ENCODE data around the gene HECW1. TPM values are rescaled to one million over a fixed set of nuclear protein-coding genes. Genes with fewer than 3 reads are reported as not detected.

Gene HECW1
- total and polyA plus RNA-seq, 2 of the 8 experiments (the other 6 are each of a cell fraction or from before 2014, with no cell fraction given), result 2.9 to 12.7 TPM

GRCh38 chr7:43166686-43167085 is 54.2 kb downstream of the HECW1 start:
- no peaks in the 10 kb centered on the region for H3K36me3 ChIP-seq (ENCODE audit: control insufficient read depth in 2 of 4, insufficient read depth in 4 of 4, low read length in 3 of 4)
- ChIA-PET CTCF (ENCODE audit: partially characterized antibody) (interaction anchor here (0.6 to 1.8 kb wide), 5 partner anchors 12 to 288 kb away, joined by 3 to 5 read pairs (median 4); no protein-coding TSS in a partner anchor), POLR2A (ENCODE audit: partially characterized antibody) (no interaction called here)
- no peaks in the 10 kb centered on the region for H3K9me3 ChIP-seq (ENCODE audit: insufficient read depth in 2 of 2, low read depth in 1 of 2, low read length in 1 of 2)
- no peak overlapping the region for H2BK20ac ChIP-seq (ENCODE audit: low read length)
- TF ChIP-seq MAFK (IDR thresholded peaks at IDR 0.05; ENCODE audit: low read depth, low read length) (no peak), ASH2L (IDR thresholded peaks at IDR 0.05; ENCODE audit: low read length) (no peak), KDM5A (IDR thresholded peaks at IDR 0.05; ENCODE audit: low read length) (no peak), JUN (IDR thresholded peaks at IDR 0.05; ENCODE audit: low read depth, low read length) (no peak), ATF3 (IDR thresholded peaks at IDR 0.05; ENCODE audit: insufficient read depth, low read depth, low read length) (no peak), CTCF (IDR thresholded peaks at IDR 0.05; ENCODE audit: control extremely low read depth in 1 of 3, insufficient read depth in 1 of 3, low read depth in 1 of 3, low read length in 3 of 3) (no peak), USF2 (IDR thresholded peaks at IDR 0.05; ENCODE audit: low read length) (no peak), HDAC2 (IDR thresholded peaks at IDR 0.05; ENCODE audit: borderline replicate concordance in 1 of 2, low read depth in 2 of 2, low read length in 2 of 2) (no peak), CHD1 (IDR thresholded peaks at IDR 0.05; ENCODE audit: low read depth, low read length) (no peak)
- H3K4me3 ChIP-seq (ENCODE audit: extremely low read depth in 1 of 4, insufficient read depth in 2 of 4, low read depth in 3 of 4, low read length in 4 of 4), result no peak overlapping the region
- no peak overlapping the region for H3K4ac ChIP-seq (replicated peaks; ENCODE audit: insufficient read length, low read depth, low read length)
- FAIRE-seq (no peak), DNase-seq (ENCODE audit: low read depth in 1 of 2, low spot score in 2 of 2) (no peak)
- no peak overlapping the region for H2AFZ ChIP-seq (ENCODE audit: low read length)
- peaks cover 0 to 10% (median 2%) of the 10 kb centered on the region in 4 experiments; a peak in 6 of 7 replicates for H3K4me1 ChIP-seq (replicated peaks in 1 of 4; ENCODE audit: control insufficient read depth in 3 of 4, insufficient read depth in 4 of 4, low read length in 3 of 4)
- no peaks in the 10 kb centered on the region for H3K79me2 ChIP-seq (ENCODE audit: control insufficient read depth in 1 of 2, insufficient read depth in 2 of 2, low read length in 2 of 2)
- H2BK5ac ChIP-seq (ENCODE audit: low read depth, low read length), result no peak overlapping the region
- no peaks in the 10 kb centered on the region for H3K27me3 ChIP-seq (replicated peaks in 1 of 4; ENCODE audit: control insufficient read depth in 3 of 4, extremely low read depth in 1 of 4, insufficient read depth in 3 of 4, low read length in 3 of 4)
- H4K5ac ChIP-seq (ENCODE audit: insufficient read length, low read depth, low read length), result no peak overlapping the region
- no peak overlapping the region for H4K8ac ChIP-seq (ENCODE audit: extremely low read depth, insufficient read depth, low read length)
- H3K27ac ChIP-seq (ENCODE audit: low read depth, low read length), result no peak overlapping the region
- H2BK15ac ChIP-seq (ENCODE audit: low read length), result no peak overlapping the region
- H3K4me2 ChIP-seq (ENCODE audit: insufficient read depth in 1 of 2, low read depth in 2 of 2, low read length in 2 of 2), result no peak overlapping the region
- H4K20me1 ChIP-seq (replicated peaks in 1 of 2; ENCODE audit: control insufficient read depth in 1 of 2, insufficient read depth in 2 of 2, low read length in 2 of 2), result no peaks in the 10 kb centered on the region
- no peak overlapping the region for H3K23ac ChIP-seq (ENCODE audit: insufficient read length)
- 100% methylated on average over 3 of the region's 3 CpGs; no CpG with 5 or more reads in 1 of the 2 experiments for WGBS, 2 experiments (ENCODE audit: extremely low coverage in 1 of 2, insufficient coverage in 1 of 2, insufficient read length in 1 of 2, insufficient replicate concordance in 2 of 2, low coverage in 1 of 2, low lambda C conversion rate in 2 of 2, missing lambda C conversion rate in 1 of 2)
- 0 out of 2 replicates have a peak, but pooled peaks cover 2% of the 10 kb centered on the region for H3K79me1 ChIP-seq (ENCODE audit: low read depth, low read length)
- no peak overlapping the region for H4K91ac ChIP-seq (replicated peaks; ENCODE audit: insufficient read length, low read length)
- H2AK5ac ChIP-seq (ENCODE audit: low read depth, low read length), result no peak overlapping the region
- H3K9ac ChIP-seq (replicated peaks in 1 of 4; ENCODE audit: extremely low read depth in 1 of 4, low read depth in 3 of 4, low read length in 3 of 4), result no peak overlapping the region
- H2BK12ac ChIP-seq (ENCODE audit: low read depth, low read length), result no peak overlapping the region
- H3K18ac ChIP-seq (ENCODE audit: extremely low read depth, low read length), result no peak overlapping the region
- H3K14ac ChIP-seq (ENCODE audit: insufficient read length), result no peak overlapping the region
- no peak overlapping the region for H2BK120ac ChIP-seq (replicated peaks; ENCODE audit: low read depth, low read length)
- H3K56ac ChIP-seq (replicated peaks; ENCODE audit: insufficient read length, low read depth, low read length), result no peak overlapping the region
- no peaks in the 10 kb centered on the region for H3K23me2 ChIP-seq (ENCODE audit: low read depth, low read length)

Measured in H1 (cell line).